ENCODE measurements around the gene RFC5. TPM values are rescaled to one million over a fixed set of nuclear protein-coding genes. Genes with fewer than 3 reads are reported as not detected.

RFC5 gene
- total RNA-seq, 1 donor from 2014 or later = 16.7 TPM

DNA sequence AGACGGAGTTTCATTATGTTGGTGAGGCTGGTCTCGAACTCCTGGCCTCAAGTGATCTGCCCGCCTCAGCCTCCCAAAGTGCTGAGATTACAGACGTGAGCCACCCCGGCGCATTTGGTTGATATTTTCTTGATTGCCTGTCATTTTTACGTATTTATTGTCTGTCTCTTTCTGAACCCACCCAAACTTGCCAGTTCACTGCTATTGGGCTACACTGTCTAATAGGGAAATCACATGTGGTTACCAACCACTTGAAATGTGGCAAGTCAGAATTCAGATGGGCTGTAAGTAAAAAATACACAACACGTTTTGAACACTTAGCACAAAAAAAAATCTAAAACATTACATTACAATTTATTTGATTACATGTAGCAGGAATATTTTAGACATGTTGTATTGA, 42.4 kb downstream of the RFC5 start:
- no peak overlapping the region for H3K9ac ChIP-seq (ENCODE audit: low read depth in 1 of 3, low read length in 3 of 3)
- H3K4me3 ChIP-seq (ENCODE audit: low read length in 3 of 3) = no peak overlapping the region
- peak overlapping the region; percentile 97 for H3K27ac ChIP-seq (ENCODE audit: low read depth, low read length)
- H3K4me1 ChIP-seq (ENCODE audit: control insufficient read depth in 3 of 3, insufficient read depth in 3 of 3, low read length in 3 of 3) = peaks cover 24 to 37% (median 26%) of the 10 kb centered on the region in 3 donors
- no peaks in the 10 kb centered on the region for H3K27me3 ChIP-seq (ENCODE audit: control insufficient read depth in 3 of 3, insufficient read depth in 3 of 3, low read length in 3 of 3)
- H3K9me3 ChIP-seq (ENCODE audit: control insufficient read depth in 3 of 3, low read length in 3 of 3) = no peaks in the 10 kb centered on the region
- no peaks in the 10 kb centered on the region for H3K36me3 ChIP-seq (ENCODE audit: control insufficient read depth in 3 of 3, insufficient read depth in 3 of 3, low read length in 3 of 3)

DNA sequence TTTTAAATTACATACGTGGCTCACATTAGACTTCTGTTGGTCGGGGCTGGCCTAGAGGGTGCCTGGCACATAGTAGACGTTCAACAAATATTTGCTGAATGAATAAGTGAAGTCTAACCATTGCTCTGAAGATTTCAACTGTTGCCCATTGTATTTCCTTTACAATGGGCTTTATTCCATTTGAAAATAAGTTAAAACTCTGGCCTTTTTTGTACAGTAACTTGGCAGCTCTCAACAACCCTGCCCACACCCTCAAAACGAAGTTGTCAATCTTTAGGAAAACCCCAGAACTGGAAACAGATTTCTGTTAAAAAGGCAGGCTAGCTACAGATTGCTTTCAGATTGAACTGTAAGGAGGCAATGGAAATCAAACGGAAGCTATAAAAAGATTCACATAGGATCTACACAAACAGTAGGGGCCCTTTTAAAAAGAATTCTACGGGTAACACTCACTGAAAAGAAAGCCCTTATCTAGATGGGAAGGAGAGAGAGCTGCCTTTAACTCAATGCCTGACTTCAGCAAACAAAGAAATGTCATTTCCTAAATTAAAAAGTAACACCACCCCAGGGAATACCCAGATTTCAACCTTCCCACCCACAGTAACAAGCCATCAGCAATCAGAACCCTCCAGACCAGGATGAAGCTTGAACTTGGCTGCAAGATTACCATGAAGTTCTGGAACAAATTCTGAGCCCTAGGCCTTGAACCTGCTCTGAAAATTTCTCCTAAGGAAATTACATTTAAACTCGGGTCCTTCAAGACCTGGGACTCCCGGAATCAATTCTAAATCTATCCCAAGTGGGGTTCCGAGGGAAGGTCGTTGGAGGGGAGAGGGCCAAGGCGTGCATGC, 43.1 kb downstream of the RFC5 start:
- H3K4me3 ChIP-seq (ENCODE audit: low read length in 3 of 3) = peak overlapping the region; percentile 87 to 92 (median 89)
- H3K4me1 ChIP-seq (ENCODE audit: control insufficient read depth in 3 of 3, insufficient read depth in 3 of 3, low read length in 3 of 3) = peaks cover 23 to 36% (median 26%) of the 10 kb centered on the region in 3 donors
- no peaks in the 10 kb centered on the region for H3K36me3 ChIP-seq (ENCODE audit: control insufficient read depth in 3 of 3, insufficient read depth in 3 of 3, low read length in 3 of 3)
- H3K9ac ChIP-seq (ENCODE audit: low read depth in 1 of 3, low read length in 3 of 3) = peak overlapping the region; percentile 85 to 94 (median 91)
- H3K27ac ChIP-seq (ENCODE audit: low read depth, low read length) = peak overlapping the region; percentile 97
- H3K27me3 ChIP-seq (ENCODE audit: control insufficient read depth in 3 of 3, insufficient read depth in 3 of 3, low read length in 3 of 3) = no peaks in the 10 kb centered on the region
- H3K9me3 ChIP-seq (ENCODE audit: control insufficient read depth in 3 of 3, low read length in 3 of 3) = no peaks in the 10 kb centered on the region

DNA sequence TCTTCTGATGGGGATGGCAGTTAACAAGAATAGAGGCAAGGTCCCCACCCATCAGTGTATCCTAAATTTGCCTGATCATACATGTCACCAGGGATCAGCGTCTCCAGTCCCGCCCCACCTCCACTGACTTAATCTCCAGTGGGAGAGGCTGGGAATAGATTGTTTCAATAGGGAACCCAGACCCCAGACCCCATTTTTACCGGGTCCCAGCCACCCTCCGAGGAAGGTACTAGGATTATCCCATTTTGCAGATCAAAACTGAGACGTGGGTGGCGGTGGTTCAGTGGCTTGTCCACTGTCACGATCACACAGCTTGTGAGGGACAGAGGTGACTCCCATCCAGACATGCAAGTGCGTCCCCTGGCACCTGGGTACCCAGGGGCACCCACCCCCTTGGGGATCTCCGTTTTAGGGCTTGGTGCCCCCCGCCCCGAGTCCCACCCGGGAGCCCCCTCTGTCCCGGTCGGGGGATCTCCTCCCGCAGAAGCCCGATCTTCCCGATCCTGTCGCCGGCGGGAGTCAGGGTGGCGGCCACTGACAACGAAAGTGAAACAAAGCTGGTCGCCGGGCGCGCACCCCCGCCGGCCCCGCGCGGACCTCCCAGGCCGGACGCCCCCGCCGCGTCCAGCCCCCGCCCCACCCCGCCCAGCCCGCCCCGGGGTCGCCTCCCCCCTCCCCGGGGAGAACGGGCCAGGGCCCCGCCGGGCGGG, 44.0 kb downstream of the RFC5 start:
- H3K36me3 ChIP-seq (ENCODE audit: control insufficient read depth in 3 of 3, insufficient read depth in 3 of 3, low read length in 3 of 3) = no peaks in the 10 kb centered on the region
- H3K4me3 ChIP-seq (ENCODE audit: low read length in 3 of 3) = peak overlapping the region; percentile 87 to 92 (median 89)
- peak overlapping the region; percentile 97 for H3K27ac ChIP-seq (ENCODE audit: low read depth, low read length)
- no peaks in the 10 kb centered on the region for H3K27me3 ChIP-seq (ENCODE audit: control insufficient read depth in 3 of 3, insufficient read depth in 3 of 3, low read length in 3 of 3)
- H3K9me3 ChIP-seq (ENCODE audit: control insufficient read depth in 3 of 3, low read length in 3 of 3) = no peaks in the 10 kb centered on the region
- H3K4me1 ChIP-seq (ENCODE audit: control insufficient read depth in 3 of 3, insufficient read depth in 3 of 3, low read length in 3 of 3) = peaks cover 20 to 32% (median 21%) of the 10 kb centered on the region in 3 donors
- H3K9ac ChIP-seq (ENCODE audit: low read depth in 1 of 3, low read length in 3 of 3) = peak overlapping the region; percentile 85 to 94 (median 91)

DNA sequence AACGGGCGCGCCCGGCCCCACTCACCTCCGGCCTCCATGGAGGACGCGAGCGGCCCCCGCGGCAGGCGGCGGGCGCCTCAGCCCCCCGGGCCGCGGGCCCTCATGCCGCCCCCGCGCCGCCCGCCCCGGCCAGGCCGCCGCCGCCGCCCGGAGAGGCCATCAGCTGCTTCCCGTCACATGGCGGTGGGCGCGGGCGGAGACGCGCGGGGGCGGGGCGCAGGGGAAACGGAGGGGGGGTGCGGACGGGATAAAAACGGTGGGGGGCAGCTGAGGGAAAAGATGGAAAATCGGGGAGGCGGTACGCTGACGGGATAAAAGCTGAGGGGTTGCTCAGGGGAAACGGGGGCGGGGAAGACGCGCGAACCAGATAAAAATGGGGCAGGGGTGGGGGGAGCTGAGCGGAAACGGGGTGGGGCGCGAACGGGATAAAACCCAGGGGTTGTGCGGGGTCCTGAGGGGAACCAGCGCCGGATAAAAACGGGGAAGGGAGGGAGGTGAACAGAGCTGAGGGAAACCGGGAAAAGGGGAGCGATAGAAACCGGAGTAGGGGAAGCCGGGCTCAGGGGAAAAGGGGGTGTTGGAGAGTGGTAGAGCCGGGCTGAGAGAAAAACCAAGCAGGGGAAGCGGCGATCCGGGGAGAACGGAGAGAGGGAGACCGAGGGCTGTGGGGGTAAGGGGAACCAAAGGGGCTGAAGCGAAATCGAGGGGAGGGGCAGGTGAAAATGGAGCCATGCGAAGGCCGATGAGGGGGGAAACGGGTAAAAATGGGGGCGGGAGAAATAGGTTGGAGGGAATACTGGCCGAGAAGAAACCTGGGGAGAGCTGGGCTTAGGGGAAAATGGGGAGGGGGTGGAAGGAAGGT, 44.7 kb downstream of the RFC5 start, which contains the start of gene WSB2:
Gene WSB2, minus strand, starts transcription at position 169 of the 862 bp plus-strand sequence. Its CDS starts 131 bp downstream, at position 38.
- peak within 1 kb of the TSS; percentile 91 to 96 (median 94) for H3K9ac ChIP-seq (ENCODE audit: low read depth in 1 of 3, low read length in 3 of 3)

DNA sequence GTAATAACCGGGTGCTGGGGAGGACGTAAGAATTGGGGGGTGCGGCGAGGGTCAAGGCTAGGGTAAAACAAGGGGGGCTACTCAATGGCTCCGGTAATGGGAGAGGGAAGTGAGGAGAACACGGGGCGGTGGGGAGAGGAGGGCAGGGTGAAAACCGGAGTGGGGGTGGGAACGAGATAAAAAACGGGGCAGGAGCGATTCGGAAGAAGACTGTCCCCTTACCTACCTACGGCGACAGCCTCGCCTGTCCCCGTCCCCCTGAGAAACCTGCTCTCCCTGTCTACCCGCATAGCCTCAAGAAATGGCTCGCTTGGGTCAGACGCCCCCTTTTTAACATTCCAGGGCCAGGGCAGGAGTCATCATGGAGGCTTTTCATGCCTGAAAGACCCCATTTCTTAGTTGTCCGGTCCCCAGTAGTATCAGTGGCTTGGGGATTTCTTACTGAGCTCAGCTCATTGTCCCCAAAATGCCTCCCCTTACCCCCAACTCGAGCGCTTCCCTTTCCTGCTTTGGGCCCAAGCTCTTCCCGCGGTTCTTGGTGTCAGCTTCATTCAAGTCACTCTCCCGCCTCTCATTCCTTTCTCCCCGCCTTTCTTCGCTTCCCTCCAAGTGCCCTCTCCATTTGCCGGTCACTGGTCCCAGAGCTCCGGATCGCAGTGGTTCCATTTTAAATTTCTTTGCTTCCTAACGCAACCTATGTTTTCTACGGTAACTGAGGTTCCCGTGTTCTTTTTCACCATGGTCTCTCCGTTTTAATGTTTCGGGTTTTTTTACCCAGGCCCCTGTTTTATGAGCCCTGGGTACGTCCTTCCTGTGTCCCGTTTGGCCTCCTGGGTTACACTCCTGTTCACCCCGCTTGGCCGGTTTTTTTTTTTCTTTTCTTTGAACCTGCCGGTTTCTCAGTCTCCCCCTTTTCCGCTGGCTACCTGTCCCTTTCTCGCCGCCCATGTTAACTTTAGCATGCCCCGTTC, 45.7 kb downstream of the RFC5 start:
- Histone ChIP-seq H3K4me1 (ENCODE audit: control insufficient read depth in 3 of 3, insufficient read depth in 3 of 3, low read length in 3 of 3) (peaks cover 8 to 16% (median 16%) of the 10 kb centered on the region in 3 donors), H3K36me3 (ENCODE audit: control insufficient read depth in 3 of 3, insufficient read depth in 3 of 3, low read length in 3 of 3) (peaks cover 0 to 4% (median 3%) of the 10 kb centered on the region in 3 donors), H3K4me3 (ENCODE audit: low read length in 3 of 3) (peak overlapping the region; percentile 75 to 89 (median 84)), H3K9me3 (ENCODE audit: control insufficient read depth in 3 of 3, low read length in 3 of 3) (no peaks in the 10 kb centered on the region), H3K27ac (ENCODE audit: low read depth, low read length) (peak overlapping the region; percentile 96), H3K9ac (ENCODE audit: low read depth in 1 of 3, low read length in 3 of 3) (peak overlapping the region; percentile 91 to 96 (median 91)), H3K27me3 (ENCODE audit: control insufficient read depth in 3 of 3, insufficient read depth in 3 of 3, low read length in 3 of 3) (no peaks in the 10 kb centered on the region)

More for the DNA sequence above, 44.7 kb downstream of the RFC5 start, which contains the start of gene WSB2:
- Histone ChIP-seq H3K4me3 (ENCODE audit: low read length in 3 of 3) (peak within 1 kb of the TSS; percentile 89 to 92 (median 89)), H3K4me1 (ENCODE audit: control insufficient read depth in 3 of 3, insufficient read depth in 3 of 3, low read length in 3 of 3) (peaks cover 14 to 24% (median 16%) of the 10 kb centered on the region in 3 donors), H3K9me3 (ENCODE audit: control insufficient read depth in 3 of 3, low read length in 3 of 3) (no peaks in the 10 kb centered on the region), H3K27ac (ENCODE audit: low read depth, low read length) (peak within 1 kb of the TSS; percentile 97), H3K36me3 (ENCODE audit: control insufficient read depth in 3 of 3, insufficient read depth in 3 of 3, low read length in 3 of 3) (no peaks in the 10 kb centered on the region), H3K27me3 (ENCODE audit: control insufficient read depth in 3 of 3, insufficient read depth in 3 of 3, low read length in 3 of 3) (no peaks in the 10 kb centered on the region)

DNA sequence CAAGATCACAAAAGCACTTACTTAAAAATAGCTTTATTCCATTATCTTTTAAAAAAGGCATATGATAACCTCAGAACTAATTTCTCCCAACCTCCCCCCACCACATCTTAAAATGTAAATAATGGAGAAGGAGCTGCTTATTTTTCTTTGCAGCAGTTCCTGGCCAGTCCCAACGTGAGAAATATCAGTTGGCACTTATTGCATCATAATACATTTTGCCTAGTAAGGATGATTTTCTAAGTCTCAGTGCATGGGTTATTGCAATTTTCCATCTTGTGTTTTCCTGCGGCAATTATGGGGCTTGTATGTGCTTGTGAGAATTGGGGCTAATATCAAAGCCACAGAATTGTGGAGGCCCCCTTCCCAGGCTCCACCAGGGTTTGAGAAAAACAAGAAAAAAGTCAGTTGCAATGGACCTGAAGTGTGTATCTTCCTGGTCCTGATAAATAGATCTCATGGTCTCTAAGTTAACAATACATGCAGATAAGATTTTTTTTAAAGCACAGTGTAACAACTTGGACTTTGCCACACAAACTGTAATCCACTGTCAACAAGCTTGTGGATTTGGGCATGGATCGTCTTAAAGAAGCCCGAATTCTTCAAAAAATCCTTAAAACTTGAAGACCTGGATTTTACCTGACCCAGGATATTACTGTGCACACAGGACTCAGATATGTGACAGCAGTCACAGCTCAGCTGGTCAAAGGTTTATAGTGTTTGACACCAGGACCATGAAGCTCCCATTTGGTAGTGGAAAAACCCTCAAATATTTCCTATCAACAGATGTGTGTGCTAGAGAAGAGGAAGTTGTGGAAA, 47.3 kb downstream of the RFC5 start:
- Histone ChIP-seq H3K9me3 (ENCODE audit: control insufficient read depth in 3 of 3, low read length in 3 of 3) (no peaks in the 10 kb centered on the region), H3K9ac (ENCODE audit: low read depth in 1 of 3, low read length in 3 of 3) (no peak overlapping the region), H3K27ac (ENCODE audit: low read depth, low read length) (no peak overlapping the region), H3K4me1 (ENCODE audit: control insufficient read depth in 3 of 3, insufficient read depth in 3 of 3, low read length in 3 of 3) (peaks cover 8 to 16% (median 16%) of the 10 kb centered on the region in 3 donors), H3K4me3 (ENCODE audit: low read length in 3 of 3) (no peak overlapping the region), H3K36me3 (ENCODE audit: control insufficient read depth in 3 of 3, insufficient read depth in 3 of 3, low read length in 3 of 3) (peaks cover 4 to 5% (median 5%) of the 10 kb centered on the region in 3 donors), H3K27me3 (ENCODE audit: control insufficient read depth in 3 of 3, insufficient read depth in 3 of 3, low read length in 3 of 3) (no peaks in the 10 kb centered on the region)

DNA sequence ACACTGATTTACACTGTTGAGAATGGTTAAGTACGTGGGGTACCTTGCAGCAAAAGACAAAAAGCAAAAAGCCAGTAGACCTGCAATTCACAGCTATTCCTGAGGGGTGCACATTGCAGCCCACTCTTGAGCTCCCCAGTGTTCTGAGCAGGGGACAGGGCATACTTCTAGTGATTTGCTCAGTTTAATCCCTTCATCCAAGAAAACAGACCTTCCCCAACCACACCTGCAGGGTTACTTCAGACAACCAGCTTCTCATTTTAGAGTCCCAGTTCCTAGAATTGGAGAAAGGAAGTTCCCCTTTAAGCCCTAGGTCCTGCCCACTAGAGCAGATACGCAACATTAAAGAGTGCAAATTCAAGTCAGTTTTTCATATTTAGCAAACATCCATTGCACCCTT, 48.1 kb downstream of the RFC5 start:
- no peaks in the 10 kb centered on the region for H3K27me3 ChIP-seq (ENCODE audit: control insufficient read depth in 3 of 3, insufficient read depth in 3 of 3, low read length in 3 of 3)

DNA sequence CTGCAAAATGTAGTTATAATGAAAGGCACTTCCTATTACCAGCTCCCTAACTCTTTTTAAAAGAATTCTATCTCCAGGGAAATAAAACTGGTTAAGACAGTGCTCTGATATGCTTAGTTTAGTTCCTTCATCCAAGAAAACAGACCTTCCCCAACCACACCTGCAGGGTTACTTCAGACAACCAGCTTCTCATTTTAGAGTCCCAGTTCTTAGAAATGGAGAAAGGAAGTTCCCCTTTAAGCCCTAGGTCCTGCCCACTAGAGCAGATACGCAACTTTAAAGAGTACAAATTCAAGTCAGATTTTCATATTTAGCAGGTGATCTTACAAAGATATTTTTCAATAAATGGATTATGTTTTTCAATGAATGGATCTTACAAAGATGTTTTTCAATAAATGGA, 48.9 kb downstream of the RFC5 start:
- Histone ChIP-seq H3K4me3 (ENCODE audit: low read length in 3 of 3) (no peak overlapping the region), H3K27me3 (ENCODE audit: control insufficient read depth in 3 of 3, insufficient read depth in 3 of 3, low read length in 3 of 3) (no peaks in the 10 kb centered on the region), H3K36me3 (ENCODE audit: control insufficient read depth in 3 of 3, insufficient read depth in 3 of 3, low read length in 3 of 3) (peaks cover 5 to 9% (median 7%) of the 10 kb centered on the region in 3 donors), H3K27ac (ENCODE audit: low read depth, low read length) (no peak overlapping the region), H3K9ac (ENCODE audit: low read depth in 1 of 3, low read length in 3 of 3) (no peak overlapping the region), H3K4me1 (ENCODE audit: control insufficient read depth in 3 of 3, insufficient read depth in 3 of 3, low read length in 3 of 3) (peaks cover 1 to 10% (median 4%) of the 10 kb centered on the region in 3 donors), H3K9me3 (ENCODE audit: control insufficient read depth in 3 of 3, low read length in 3 of 3) (no peaks in the 10 kb centered on the region)

More for the DNA sequence above, 48.1 kb downstream of the RFC5 start:
- Histone ChIP-seq H3K36me3 (ENCODE audit: control insufficient read depth in 3 of 3, insufficient read depth in 3 of 3, low read length in 3 of 3) (peaks cover 4 to 5% (median 5%) of the 10 kb centered on the region in 3 donors), H3K27ac (ENCODE audit: low read depth, low read length) (no peak overlapping the region), H3K4me1 (ENCODE audit: control insufficient read depth in 3 of 3, insufficient read depth in 3 of 3, low read length in 3 of 3) (peaks cover 8 to 13% (median 12%) of the 10 kb centered on the region in 3 donors), H3K9ac (ENCODE audit: low read depth in 1 of 3, low read length in 3 of 3) (no peak overlapping the region), H3K9me3 (ENCODE audit: control insufficient read depth in 3 of 3, low read length in 3 of 3) (no peaks in the 10 kb centered on the region), H3K4me3 (ENCODE audit: low read length in 3 of 3) (no peak overlapping the region)

Measured in skeletal muscle tissue (tissue), 4 donors.